ENCODE results near the gene CYYR1.

CYYR1 gene

GRCh38 chr21:26553898-26554297 lies 19.2 kb downstream of the CYYR1 start:
- DNase-seq (ENCODE audit: low spot score) = no peak

- DNase-seq (ENCODE audit: low spot score) = no peak
Observed at GRCh38 chr21:26550326-26550725, 22.8 kb downstream of the CYYR1 start.

GRCh38 chr21:26546446-26547097 lies 26.5 kb downstream of the CYYR1 start:
- DNase-seq (ENCODE audit: low spot score) = peak; percentile 76

- DNase-seq (ENCODE audit: low spot score) = no peak
Observed at GRCh38 chr21:26544201-26544775, 28.8 kb downstream of the CYYR1 start.

GRCh38 chr21:26540651-26541050 lies 32.4 kb downstream of the CYYR1 start:
- DNase-seq (ENCODE audit: low spot score) = no peak

- DNase-seq (ENCODE audit: low spot score) = no peak
Observed at GRCh38 chr21:26539566-26539965, 33.5 kb downstream of the CYYR1 start.

GRCh38 chr21:26534517-26534916 lies 38.6 kb downstream of the CYYR1 start:
- DNase-seq (ENCODE audit: low spot score) = no peak

GRCh38 chr21:26532208-26532607 lies 40.9 kb downstream of the CYYR1 start:
- DNase-seq (ENCODE audit: low spot score) = peak; percentile 35

- DNase-seq (ENCODE audit: low spot score) = no peak
Observed at GRCh38 chr21:26529526-26529925, 43.6 kb downstream of the CYYR1 start.

GRCh38 chr21:26528882-26529281 lies 44.2 kb downstream of the CYYR1 start:
- DNase-seq (ENCODE audit: low spot score) = no peak

GRCh38 chr21:26522704-26523103 lies 50.4 kb downstream of the CYYR1 start:
- no peak for DNase-seq (ENCODE audit: low spot score)

- DNase-seq (ENCODE audit: low spot score) = no peak
Observed at GRCh38 chr21:26519142-26519541, 53.9 kb downstream of the CYYR1 start.

- no peak for DNase-seq (ENCODE audit: low spot score)
Observed at GRCh38 chr21:26515257-26515656, 57.8 kb downstream of the CYYR1 start.

- DNase-seq (ENCODE audit: low spot score) = no peak
Observed at GRCh38 chr21:26513212-26513611, 59.9 kb downstream of the CYYR1 start.

GRCh38 chr21:26512664-26513063 lies 60.4 kb downstream of the CYYR1 start:
- DNase-seq (ENCODE audit: low spot score) = no peak

GRCh38 chr21:26508903-26509302 lies 64.2 kb downstream of the CYYR1 start:
- DNase-seq (ENCODE audit: low spot score) = no peak

GRCh38 chr21:26506956-26507355 lies 66.1 kb downstream of the CYYR1 start:
- DNase-seq (ENCODE audit: low spot score) = no peak

- DNase-seq (ENCODE audit: low spot score) = no peak
Observed at GRCh38 chr21:26505211-26505610, 67.9 kb downstream of the CYYR1 start.

GRCh38 chr21:26503414-26503813 lies 69.7 kb downstream of the CYYR1 start:
- no peak for DNase-seq (ENCODE audit: low spot score)

GRCh38 chr21:26501495-26502021 lies 71.5 kb downstream of the CYYR1 start:
- no peak for DNase-seq (ENCODE audit: low spot score)

GRCh38 chr21:26499495-26499894 lies 73.6 kb downstream of the CYYR1 start:
- DNase-seq (ENCODE audit: low spot score) = no peak

- no peak for DNase-seq (ENCODE audit: low spot score)
Observed at GRCh38 chr21:26495283-26495849, 77.7 kb downstream of the CYYR1 start.

- DNase-seq (ENCODE audit: low spot score) = no peak
Observed at GRCh38 chr21:26491663-26492062, 81.4 kb downstream of the CYYR1 start.

- no peak for DNase-seq (ENCODE audit: low spot score)
Observed at GRCh38 chr21:26490771-26491170, 82.3 kb downstream of the CYYR1 start.

All from kidney capillary endothelial cell (primary cell).